OCI-LY7 (cell line): Measurements from ENCODE around the gene RETSAT.

Experiments
- CTCF ChIP-seq: fragments of 200-600 bp; sonication (generic); conservative IDR thresholded peaks from 2 replicates; pipeline ENCODE4 v1.5.1; 2014; ENCODE audit warnings: mild to moderate bottlenecking, antibody characterized with exemption, low read length, moderate library complexity, mixed read lengths
- EZH2phosphoT487 ChIP-seq: fragments of 200-600 bp; sonication (generic); IDR thresholded peaks from 2 replicates; pipeline ENCODE4 v1.6.1; 2018; ENCODE audit warnings: low read depth, borderline replicate concordance, mild to moderate bottlenecking, mixed run types, antibody characterized with exemption, low read length, moderate library complexity, mixed read lengths

GRCh38 chr2:85376291-85377065 lies 22.1 kb upstream of the RETSAT start:
- no peak for TF ChIP-seq CTCF
- TF ChIP-seq EZH2phosphoT487 = no peak
